Lower lobe of right lung (tissue), 2 donors: ENCODE data around the gene ZNF488. TPM values are rescaled to one million over a fixed set of nuclear protein-coding genes. Genes with fewer than 3 reads are reported as not detected.

Experiments used
- ATAC-seq, 2 donors: fragments of 200-7000 bp; cut with Tn5 transposase; one replicate each; pipeline ENCODE4 v1.9.1; 2020 to 2022; ENCODE audit warnings: mild to moderate bottlenecking in 2 of 2, moderate library complexity in 2 of 2
- DNase-seq: peaks from one replicate; pipeline ENCODE4 v3.0.0-alpha.2; 2020
- H3K27ac ChIP-seq: fragments of 200-600 bp; one replicate; pipeline ENCODE4 v1.8.0; 2022
- H3K27me3 ChIP-seq: fragments of 200-600 bp; one replicate; pipeline ENCODE4 v1.8.0; 2022; ENCODE audit warnings: low read depth
- H3K36me3 ChIP-seq: fragments of 200-600 bp; one replicate; pipeline ENCODE4 v1.8.0; 2022; ENCODE audit warnings: mild to moderate bottlenecking
- H3K4me1 ChIP-seq: fragments of 200-600 bp; one replicate; pipeline ENCODE4 v1.8.0; 2022
- H3K4me3 ChIP-seq: fragments of 200-600 bp; one replicate; pipeline ENCODE4 v1.8.0; 2022; ENCODE audit warnings: mild to moderate bottlenecking
- H3K9me3 ChIP-seq: fragments of 200-600 bp; one replicate; pipeline ENCODE4 v1.8.0; 2022
- CTCF ChIP-seq: fragments of 200-600 bp; IDR thresholded peaks from one replicate; pipeline ENCODE4 v1.8.0; 2022; ENCODE audit warnings: antibody characterized with exemption, mild to moderate bottlenecking
- intact Hi-C: fragments of 100-400 bp; cut with DNase I; formaldehyde crosslinking; loops from one replicate; pipeline ENCODE4 v1.11.0; 2022
- total RNA-seq: library from RNA; stranded (reverse); fragmentation: NEBNext Ultra II Directional; extraction: Animal tissue kit (Norgen Biotek cat#: 25700); gene quantifications from one replicate; pipeline ENCODE4 v1.2.1, GENCODE V29; 2021
- donor health status: DM: no; HTN: yes; CAD: no; lungs with severe emphysema.

ZNF488 gene
- total RNA-seq, 1 donor from 2014 or later: 0.38 TPM

DNA sequence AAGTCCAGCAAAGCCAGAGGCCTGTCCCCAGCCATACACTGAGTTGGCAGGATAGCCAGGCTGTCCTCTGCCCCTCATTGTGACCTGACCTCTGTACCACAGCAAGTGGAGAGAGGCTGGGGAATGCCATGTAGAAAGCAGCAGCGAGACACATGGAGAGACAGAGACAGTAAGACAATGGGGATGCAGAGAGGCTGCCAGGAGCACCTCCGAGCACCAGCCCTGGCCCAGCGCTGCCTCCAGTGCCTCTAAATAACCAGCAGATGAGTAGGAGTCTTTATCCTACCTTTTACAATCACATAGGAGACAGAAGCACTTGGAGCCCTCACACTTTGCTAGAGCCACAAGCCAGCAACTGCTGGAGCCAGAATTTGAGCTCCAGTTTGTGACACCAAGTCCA lies 53.7 kb downstream of the ZNF488 start:
- H3K27me3 ChIP-seq: no peaks in the 10 kb centered on the region
- intact Hi-C loops: no loop called here
- H3K4me1 ChIP-seq: no peaks in the 10 kb centered on the region
- no peaks in the 10 kb centered on the region for H3K9me3 ChIP-seq
- no peak for TF ChIP-seq CTCF
- H3K36me3 ChIP-seq: no peaks in the 10 kb centered on the region
- no peak overlapping the region for H3K27ac ChIP-seq
- ATAC-seq (no peak), DNase-seq (no peak)
- H3K4me3 ChIP-seq: no peak overlapping the region

DNA sequence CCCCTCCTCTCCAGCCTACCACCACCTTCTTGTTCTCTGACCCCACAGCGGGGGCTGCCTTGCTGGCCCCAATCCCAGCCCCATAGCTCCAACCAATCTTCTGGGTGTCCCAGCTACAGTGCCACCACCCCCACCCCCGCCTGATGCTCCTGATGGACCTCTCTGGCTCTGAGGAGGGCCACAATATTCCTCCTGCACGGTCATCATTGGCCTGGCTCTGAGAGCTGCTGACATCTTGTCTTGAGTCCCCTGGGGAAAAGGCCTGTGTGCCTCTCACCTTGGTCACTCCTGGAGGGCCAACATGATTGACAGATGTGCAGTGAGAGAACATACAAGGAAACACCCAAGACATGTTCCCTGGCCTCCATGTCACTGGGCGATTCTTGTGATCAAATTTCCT lies 54.2 kb downstream of the ZNF488 start:
- no peak overlapping the region for H3K4me3 ChIP-seq
- H3K9me3 ChIP-seq: no peaks in the 10 kb centered on the region
- no peak overlapping the region for H3K27ac ChIP-seq
- DNase-seq: no peak
- no peak for ATAC-seq
- H3K4me1 ChIP-seq: no peaks in the 10 kb centered on the region
- H3K36me3 ChIP-seq: no peaks in the 10 kb centered on the region
- intact Hi-C loops: no loop called here
- no peak for TF ChIP-seq CTCF
- no peaks in the 10 kb centered on the region for H3K27me3 ChIP-seq

GRCh38 chr10:47326927-47327330 lies 57.2 kb downstream of the ZNF488 start:
- Histone ChIP-seq H3K4me1 (no peaks in the 10 kb centered on the region), H3K9me3 (no peaks in the 10 kb centered on the region), H3K27me3 (peaks cover 5% of the 10 kb centered on the region), H3K27ac (no peak overlapping the region), H3K36me3 (no peaks in the 10 kb centered on the region), H3K4me3 (no peak overlapping the region)
- ATAC-seq (no peak), DNase-seq (no peak)
- TF ChIP-seq CTCF: no peak
- intact Hi-C loops: no loop called here

DNA sequence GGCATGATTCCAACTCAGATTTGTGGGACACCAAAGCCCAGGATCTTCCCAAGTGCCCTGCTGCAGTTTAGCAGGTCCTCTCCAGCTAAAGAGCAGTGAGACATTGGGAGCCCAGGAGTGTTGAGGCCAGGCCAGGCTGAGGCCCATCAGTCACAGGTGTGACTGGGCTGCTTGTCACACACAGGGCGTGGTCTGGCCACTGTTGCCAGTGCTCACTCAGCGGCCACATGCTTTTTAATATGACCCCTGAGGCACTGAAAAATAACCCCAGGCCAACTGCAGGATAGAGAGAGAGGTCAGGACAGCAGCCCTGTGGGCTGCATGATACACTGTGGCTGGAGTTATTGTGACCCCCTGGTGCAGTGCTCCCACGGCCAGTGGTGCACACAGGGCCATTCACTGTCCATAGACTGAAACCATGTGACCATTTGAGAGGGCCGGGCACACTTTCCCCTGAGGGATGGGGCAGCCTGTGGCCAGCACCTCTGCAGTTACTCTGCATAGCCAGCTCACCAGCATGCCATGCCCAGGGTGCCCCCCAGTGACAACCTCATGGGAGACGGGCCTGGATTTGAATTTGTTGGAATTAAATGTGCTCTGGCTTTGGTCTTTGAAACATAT lies 57.7 kb downstream of the ZNF488 start:
- no peaks in the 10 kb centered on the region for H3K9me3 ChIP-seq
- no peak overlapping the region for H3K4me3 ChIP-seq
- no peak overlapping the region for H3K27ac ChIP-seq
- ATAC-seq (no peak), DNase-seq (no peak)
- H3K4me1 ChIP-seq: no peaks in the 10 kb centered on the region
- H3K36me3 ChIP-seq: no peaks in the 10 kb centered on the region
- TF ChIP-seq CTCF: no peak
- peaks cover 6% of the 10 kb centered on the region for H3K27me3 ChIP-seq
- intact Hi-C loops: no loop called here

DNA sequence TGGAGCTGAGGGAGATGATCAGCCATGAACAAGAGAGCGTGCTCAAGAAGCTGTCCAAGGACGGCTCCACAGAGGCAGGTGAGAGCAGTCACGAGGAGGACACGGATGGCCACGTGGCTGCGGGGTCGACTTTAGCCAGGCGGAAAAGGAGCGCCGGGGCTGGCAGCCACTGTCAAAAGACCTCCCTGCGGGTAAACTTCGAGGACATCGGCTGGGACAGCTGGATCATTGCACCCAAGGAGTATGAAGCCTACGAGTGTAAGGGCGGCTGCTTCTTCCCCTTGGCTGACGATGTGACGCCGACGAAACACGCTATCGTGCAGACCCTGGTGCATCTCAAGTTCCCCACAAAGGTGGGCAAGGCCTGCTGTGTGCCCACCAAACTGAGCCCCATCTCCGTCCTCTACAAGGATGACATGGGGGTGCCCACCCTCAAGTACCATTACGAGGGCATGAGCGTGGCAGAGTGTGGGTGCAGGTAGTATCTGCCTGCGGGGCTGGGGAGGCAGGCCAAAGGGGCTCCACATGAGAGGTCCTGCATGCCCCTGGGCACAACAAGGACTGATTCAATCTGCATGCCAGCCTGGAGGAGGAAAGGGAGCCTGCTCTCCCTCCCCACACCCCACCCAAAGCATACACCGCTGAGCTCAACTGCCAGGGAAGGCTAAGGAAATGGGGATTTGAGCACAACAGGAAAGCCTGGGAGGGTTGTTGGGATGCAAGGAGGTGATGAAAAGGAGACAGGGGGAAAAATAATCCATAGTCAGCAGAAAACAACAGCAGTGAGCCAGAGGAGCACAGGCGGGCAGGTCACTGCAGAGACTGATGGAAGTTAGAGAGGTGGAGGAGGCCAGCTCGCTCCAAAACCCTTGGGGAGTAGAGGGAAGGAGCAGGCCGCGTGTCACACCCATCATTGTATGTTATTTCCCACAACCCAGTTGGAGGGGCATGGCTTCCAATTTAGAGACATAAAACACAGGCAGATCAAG lies 58.5 kb downstream of the ZNF488 start:
- H3K4me3 ChIP-seq: no peak overlapping the region
- H3K4me1 ChIP-seq: no peaks in the 10 kb centered on the region
- no peak for TF ChIP-seq CTCF
- intact Hi-C loops: no loop called here
- no peak overlapping the region for H3K27ac ChIP-seq
- H3K36me3 ChIP-seq: no peaks in the 10 kb centered on the region
- DNase-seq: no peak
- ATAC-seq: no peak
- no peaks in the 10 kb centered on the region for H3K9me3 ChIP-seq
- peaks cover 8% of the 10 kb centered on the region for H3K27me3 ChIP-seq
